Activated naive CD4-positive, alpha-beta T cell treated with anti-CD3 and anti-CD28 coated beads for 36 hours (primary cell): Measurements from ENCODE around the gene RCAN3. TPM values are rescaled to one million over a fixed set of nuclear protein-coding genes. Genes with fewer than 3 reads are reported as not detected.
"Not testable (repeated sequence)": the region's sequence is repeated elsewhere in the genome, so short reads cannot be mapped to it uniquely, and the experiment has no call there.

ENCODE experiments used
- CTCF ChIA-PET: fragments of 350-600 bp; sonication (Branson Sonifier 250); formaldehyde crosslinking; loops from one replicate; lab custom pipeline; 2021; ENCODE audit warnings: antibody characterized with exemption; lab: Charles Lee
- DNase-seq: peaks from one replicate; pipeline ENCODE4 v3.0.0-alpha.2; 2020
- H3K27ac Mint-ChIP-seq: one replicate; pipeline ENCODE4 v1.8.0; 2021; ENCODE audit warnings: mild to moderate bottlenecking, mixed read lengths
- H3K27me3 Mint-ChIP-seq: one replicate; pipeline ENCODE4 v1.8.0; 2021; ENCODE audit warnings: low read depth, mixed read lengths
- H3K36me3 Mint-ChIP-seq: one replicate; pipeline ENCODE4 v1.8.0; 2021; ENCODE audit warnings: low read depth, mixed read lengths
- H3K4me1 Mint-ChIP-seq: one replicate; pipeline ENCODE4 v1.8.0; 2021; ENCODE audit warnings: low read depth, mixed read lengths
- H3K4me3 Mint-ChIP-seq: one replicate; pipeline ENCODE4 v1.8.0; 2021; ENCODE audit warnings: mild to moderate bottlenecking, moderate library complexity, mixed read lengths
- H3K9me3 Mint-ChIP-seq: one replicate; pipeline ENCODE4 v1.8.0; 2021; ENCODE audit warnings: mixed read lengths
- intact Hi-C: fragments of 100-400 bp; cut with micrococcal nuclease; formaldehyde crosslinking; loops from one replicate; pipeline ENCODE4 v1.15.1; 2023
- total RNA-seq, 2 experiments: library from RNA; stranded (reverse); gene quantifications; one replicate each; pipeline ENCODE4 v1.2.3, GENCODE V29; 2021

The RCAN3 gene
- total RNA-seq, 2 experiments from 2014 or later, result 70.8 to 71.9 TPM

- Mint-ChIP-seq H3K4me1 (peaks cover 84% of the 10 kb centered on the region), H3K27me3 (no peaks in the 10 kb centered on the region), H3K27ac (peak overlapping the region; percentile 92), H3K9me3 (peaks cover 5% of the 10 kb centered on the region), H3K4me3 (peak overlapping the region; percentile 62), H3K36me3 (peaks cover 8% of the 10 kb centered on the region)
- no peak for DNase-seq
- CTCF ChIA-PET, result interaction anchor here (1.2 to 1.5 kb wide), 3 partner anchors 11 to 297 kb away, joined by 3 to 9 read pairs (median 4); no protein-coding TSS in a partner anchor
- intact Hi-C loops, result loop anchor here (10.0 kb wide), 2 partner anchors 477 to 547 kb away; no protein-coding TSS in a partner anchor
These were observed 15.2 kb upstream of the RCAN3 start for GRCh38 chr1:24487455-24487854.

- intact Hi-C loops, result loop anchor here (1.0 to 10.0 kb wide), 7 partner anchors 13 to 547 kb away; partner anchors contain the start of genes NIPAL3 and SRRM1
- Mint-ChIP-seq H3K27ac (peak overlapping the region; percentile 92), H3K4me1 (peaks cover 84% of the 10 kb centered on the region), H3K4me3 (peak overlapping the region; percentile 62)
- CTCF ChIA-PET, result interaction anchor here (0.6 to 1.9 kb wide), 9 partner anchors 10 to 99 kb away, joined by 3 to 9 read pairs (median 4); partner anchors contain the start of gene NIPAL3
- H3K9me3 Mint-ChIP-seq, H3K27me3 Mint-ChIP-seq, H3K36me3 Mint-ChIP-seq: not testable (repeated sequence)
- DNase-seq, result peak; percentile 91
These were observed 14.5 kb upstream of the RCAN3 start for GRCh38 chr1:24488159-24488558.

GRCh38 chr1:24489674-24490073 lies 13.0 kb upstream of the RCAN3 start:
- Mint-ChIP-seq H3K36me3 (peaks cover 3% of the 10 kb centered on the region), H3K4me1 (peaks cover 69% of the 10 kb centered on the region), H3K27me3 (no peaks in the 10 kb centered on the region), H3K27ac (peak overlapping the region; percentile 92), H3K9me3 (peaks cover 3% of the 10 kb centered on the region), H3K4me3 (no peak overlapping the region)
- CTCF ChIA-PET, result interaction anchor here (1.9 kb wide), 1 partner anchor 14 kb away, joined by 6 read pairs; no protein-coding TSS in a partner anchor
- intact Hi-C loops, result loop anchor here (2.0 to 10.0 kb wide), 3 partner anchors 153 to 545 kb away; partner anchors contain the start of gene SRRM1
- no peak for DNase-seq

GRCh38 chr1:24490101-24490781 lies 12.4 kb upstream of the RCAN3 start:
- peaks cover 3% of the 10 kb centered on the region for H3K36me3 Mint-ChIP-seq
- peaks cover 3% of the 10 kb centered on the region for H3K9me3 Mint-ChIP-seq
- H3K4me3 Mint-ChIP-seq, result no peak overlapping the region
- DNase-seq, result no peak
- peaks cover 64% of the 10 kb centered on the region for H3K4me1 Mint-ChIP-seq
- no peak overlapping the region for H3K27ac Mint-ChIP-seq
- H3K27me3 Mint-ChIP-seq, result no peaks in the 10 kb centered on the region
- CTCF ChIA-PET, result interaction anchor here (1.0 to 3.3 kb wide), 3 partner anchors 11 to 96 kb away, joined by 3 to 19 read pairs (median 5); partner anchors contain the start of gene RCAN3
- intact Hi-C loops, result no loop called here

GRCh38 chr1:24491577-24492360 lies 10.9 kb upstream of the RCAN3 start:
- no peak for DNase-seq
- no peak overlapping the region for H3K27ac Mint-ChIP-seq
- H3K4me3 Mint-ChIP-seq, result no peak overlapping the region
- CTCF ChIA-PET, result interaction anchor here (0.6 to 3.3 kb wide), 7 partner anchors 10 to 82 kb away, joined by 3 to 19 read pairs (median 5); partner anchors contain the start of genes NIPAL3 and RCAN3
- peaks cover 1% of the 10 kb centered on the region for H3K36me3 Mint-ChIP-seq
- peaks cover 3% of the 10 kb centered on the region for H3K9me3 Mint-ChIP-seq
- intact Hi-C loops, result no loop called here
- peaks cover 50% of the 10 kb centered on the region for H3K4me1 Mint-ChIP-seq
- H3K27me3 Mint-ChIP-seq, result no peaks in the 10 kb centered on the region

- H3K4me1 Mint-ChIP-seq, result peaks cover 45% of the 10 kb centered on the region
- H3K27me3 Mint-ChIP-seq, H3K27ac Mint-ChIP-seq, H3K4me3 Mint-ChIP-seq, H3K9me3 Mint-ChIP-seq, intact Hi-C loops, DNase-seq, H3K36me3 Mint-ChIP-seq: not testable (repeated sequence)
- CTCF ChIA-PET, result interaction anchor here (0.5 to 3.3 kb wide), 7 partner anchors 9 to 802 kb away, joined by 3 to 19 read pairs (median 3); partner anchors contain the start of genes NIPAL3, RCAN3 and RPL11
These were observed 9.7 kb upstream of the RCAN3 start for GRCh38 chr1:24492935-24493334.

GRCh38 chr1:24493785-24494184 lies 8.9 kb upstream of the RCAN3 start:
- peaks cover 1% of the 10 kb centered on the region for H3K36me3 Mint-ChIP-seq
- H3K9me3 Mint-ChIP-seq, result peaks cover 3% of the 10 kb centered on the region
- intact Hi-C loops, result no loop called here
- no peak overlapping the region for H3K4me3 Mint-ChIP-seq
- no peak for DNase-seq
- CTCF ChIA-PET, result interaction anchor here (0.6 to 2.3 kb wide), 3 partner anchors 12 to 802 kb away, joined by 3 to 15 read pairs (median 3); partner anchors contain the start of gene RPL11
- no peaks in the 10 kb centered on the region for H3K27me3 Mint-ChIP-seq
- H3K4me1 Mint-ChIP-seq, result peaks cover 37% of the 10 kb centered on the region
- no peak overlapping the region for H3K27ac Mint-ChIP-seq

- H3K4me3 Mint-ChIP-seq, result no peak overlapping the region
- H3K9me3 Mint-ChIP-seq, result no peaks in the 10 kb centered on the region
- H3K27me3 Mint-ChIP-seq, result no peaks in the 10 kb centered on the region
- no peak for DNase-seq
- H3K27ac Mint-ChIP-seq, result no peak overlapping the region
- intact Hi-C loops, result no loop called here
- H3K36me3 Mint-ChIP-seq, result peaks cover 3% of the 10 kb centered on the region
- CTCF ChIA-PET, result interaction anchor here (0.9 to 1.1 kb wide), 2 partner anchors 10 kb away, joined by 3 to 4 read pairs; no protein-coding TSS in a partner anchor
- peaks cover 36% of the 10 kb centered on the region for H3K4me1 Mint-ChIP-seq
These were observed 4.0 kb upstream of the RCAN3 start for GRCh38 chr1:24498589-24498988.

- Mint-ChIP-seq H3K9me3 (no peaks in the 10 kb centered on the region), H3K36me3 (peaks cover 11% of the 10 kb centered on the region), H3K4me3 (no peak overlapping the region), H3K27ac (peak overlapping the region; percentile 93), H3K27me3 (no peaks in the 10 kb centered on the region), H3K4me1 (peaks cover 36% of the 10 kb centered on the region)
- DNase-seq, result no peak
- CTCF ChIA-PET, result interaction anchor here (0.6 to 3.1 kb wide), 2 partner anchors 9 to 16 kb away, joined by 5 to 19 read pairs; no protein-coding TSS in a partner anchor
- intact Hi-C loops, result loop anchor here (1.0 to 10.0 kb wide), 4 partner anchors 12 to 536 kb away; partner anchors contain the start of gene SRRM1
These were observed 2.1 kb upstream of the RCAN3 start for GRCh38 chr1:24500448-24501048.

GRCh38 chr1:24501371-24502064 lies 1.1 kb upstream of the RCAN3 start:
- Mint-ChIP-seq H3K4me1 (peaks cover 43% of the 10 kb centered on the region), H3K27me3 (no peaks in the 10 kb centered on the region)
- CTCF ChIA-PET, result interaction anchor here (0.6 to 3.7 kb wide), 8 partner anchors 10 to 86 kb away, joined by 3 to 19 read pairs (median 4); partner anchors contain the start of gene NIPAL3

More at GRCh38 chr1:24501371-24502064, 1.1 kb upstream of the RCAN3 start:
- Mint-ChIP-seq H3K36me3 (peaks cover 11% of the 10 kb centered on the region), H3K4me3 (peak overlapping the region; percentile 82), H3K27ac (peak overlapping the region; percentile 93), H3K9me3 (no peaks in the 10 kb centered on the region)
- intact Hi-C loops, result loop anchor here (1.0 to 10.0 kb wide), 4 partner anchors 13 to 537 kb away; partner anchors contain the start of gene SRRM1
- peak; percentile 70 for DNase-seq
